H9 (cell line): Measurements from ENCODE around the gene KCNIP4. TPM values are rescaled to one million over a fixed set of nuclear protein-coding genes. Genes with fewer than 3 reads are reported as not detected.

Experiments used
- DNase-seq: peaks from one replicate; pipeline ENCODE4 v3.0.0-alpha.2; 2017
- H2AFZ ChIP-seq: one replicate; pipeline ENCODE4 v1.6.1; 2013; ENCODE audit warnings: mild to moderate bottlenecking, low read length, control low read depth, moderate library complexity
- H2AK5ac ChIP-seq: 2 replicates; pipeline ENCODE4 v1.6.1; 2013; ENCODE audit warnings: low read length, control low read depth, mixed read lengths; ENCODE audit not compliant: insufficient read length
- H2BK120ac ChIP-seq: one replicate; pipeline ENCODE4 v1.6.1; 2013; ENCODE audit warnings: low read depth, mild to moderate bottlenecking, low read length, control low read depth, inconsistent platforms; ENCODE audit not compliant: poor library complexity, severe bottlenecking
- H2BK12ac ChIP-seq: 2 replicates; pipeline ENCODE4 v1.6.1; 2013; ENCODE audit warnings: low read length, control low read depth, mixed read lengths, low read depth; ENCODE audit not compliant: insufficient read length
- H2BK15ac ChIP-seq: 2 replicates; pipeline ENCODE4 v1.6.1; 2013; ENCODE audit warnings: low read depth, low read length, control low read depth
- H2BK20ac ChIP-seq: one replicate; pipeline ENCODE4 v1.6.1; 2013; ENCODE audit warnings: low read depth, mild to moderate bottlenecking, low read length, control low read depth, inconsistent platforms; ENCODE audit not compliant: poor library complexity, severe bottlenecking
- H2BK5ac ChIP-seq: 2 replicates; pipeline ENCODE4 v1.6.1; 2013; ENCODE audit warnings: low read length, control low read depth, mixed read lengths; ENCODE audit not compliant: insufficient read length
- H3K14ac ChIP-seq: 2 replicates; pipeline ENCODE4 v1.6.1; 2013; ENCODE audit warnings: low read length, control low read depth; ENCODE audit not compliant: insufficient read depth
- H3K18ac ChIP-seq: 2 replicates; pipeline ENCODE4 v1.6.1; 2013; ENCODE audit warnings: low read depth, mild to moderate bottlenecking, mixed read lengths, low read length, control low read depth; ENCODE audit not compliant: insufficient read length
- H3K23ac ChIP-seq: 2 replicates; pipeline ENCODE4 v1.6.1; 2013; ENCODE audit warnings: low read length, control low read depth, mixed read lengths, low read depth; ENCODE audit not compliant: insufficient read length
- H3K23me2 ChIP-seq: 2 replicates; pipeline ENCODE4 v1.6.1; 2013; ENCODE audit warnings: low read depth, mild to moderate bottlenecking, mixed read lengths, low read length, control low read depth; ENCODE audit not compliant: insufficient read length, poor library complexity, severe bottlenecking
- H3K27ac ChIP-seq: 2 replicates; pipeline ENCODE4 v1.5.1; 2013; ENCODE audit warnings: low read length, control low read depth, mixed read lengths, low read depth; ENCODE audit not compliant: insufficient read length
- H3K27me3 ChIP-seq: 2 replicates; pipeline ENCODE4 v1.6.1; 2013; ENCODE audit warnings: low read length, control low read depth, inconsistent platforms; ENCODE audit not compliant: insufficient read depth
- H3K4ac ChIP-seq: 2 replicates; pipeline ENCODE4 v1.6.1; 2013; ENCODE audit warnings: low read depth, mild to moderate bottlenecking, control low read depth, inconsistent platforms, low read length, moderate library complexity
- H3K4me1 ChIP-seq: 2 replicates; pipeline ENCODE4 v1.6.1; 2013; ENCODE audit warnings: low read length, control low read depth, inconsistent platforms; ENCODE audit not compliant: insufficient read depth
- H3K4me2 ChIP-seq: 2 replicates; pipeline ENCODE4 v1.6.1; 2013; ENCODE audit warnings: low read length, control low read depth, mixed read lengths; ENCODE audit not compliant: insufficient read length, insufficient read depth
- H3K56ac ChIP-seq: 2 replicates; pipeline ENCODE4 v1.6.1; 2013; ENCODE audit warnings: low read depth, mild to moderate bottlenecking, mixed read lengths, low read length, control low read depth; ENCODE audit not compliant: insufficient read length
- H3K79me1 ChIP-seq: 2 replicates; pipeline ENCODE4 v1.6.1; 2013; ENCODE audit warnings: low read depth, mild to moderate bottlenecking, moderate library complexity, low read length, control low read depth, inconsistent platforms; ENCODE audit not compliant: insufficient read depth, poor library complexity, severe bottlenecking
- H3K79me2 ChIP-seq: 2 replicates; pipeline ENCODE4 v1.6.1; 2013; ENCODE audit warnings: low read length, control low read depth, inconsistent platforms; ENCODE audit not compliant: insufficient read depth
- H3K9ac ChIP-seq: 2 replicates; pipeline ENCODE4 v1.6.1; 2013; ENCODE audit warnings: low read length, control low read depth, mixed read lengths; ENCODE audit not compliant: insufficient read length; ENCODE audit errors: extremely low read depth
- H3K9me3 ChIP-seq: one replicate; pipeline ENCODE4 v1.6.1; 2013; ENCODE audit warnings: low read depth, low read length, inconsistent platforms; ENCODE audit not compliant: control insufficient read depth
- H3T11ph ChIP-seq: one replicate; pipeline ENCODE4 v1.6.1; 2013; ENCODE audit warnings: mild to moderate bottlenecking, low read length, control low read depth, inconsistent platforms
- H4K20me1 ChIP-seq: one replicate; pipeline ENCODE4 v1.6.1; 2013; ENCODE audit not compliant: control insufficient read depth, insufficient read length, insufficient read depth
- H4K5ac ChIP-seq: 2 replicates; pipeline ENCODE4 v1.6.1; 2013; ENCODE audit warnings: low read depth, mild to moderate bottlenecking, mixed read lengths, low read length, control low read depth; ENCODE audit not compliant: insufficient read length
- H4K8ac ChIP-seq: replicated peaks from 2 replicates; pipeline ENCODE4 v1.6.1; 2013; ENCODE audit warnings: low read length, control low read depth, mixed read lengths, low read depth; ENCODE audit not compliant: insufficient read length
- H4K91ac ChIP-seq: 2 replicates; pipeline ENCODE4 v1.6.1; 2013; ENCODE audit warnings: low read depth, mild to moderate bottlenecking, moderate library complexity, mixed read lengths, low read length, control low read depth; ENCODE audit not compliant: insufficient read length
- H3K27ac Mint-ChIP-seq, 3 experiments: 2 replicates in 2 of 3; 3 replicates in 1 of 3; pipeline ENCODE4 v1.8.0; 2020 to 2021; ENCODE audit warnings: mixed read lengths in 3 of 3, mild to moderate bottlenecking in 1 of 3, moderate library complexity in 1 of 3
- H3K27me3 Mint-ChIP-seq: 2 replicates; pipeline ENCODE4 v1.8.0; 2021; ENCODE audit warnings: low read depth, mild to moderate bottlenecking, moderate library complexity, mixed read lengths
- H3K36me3 Mint-ChIP-seq, 3 experiments: 2 replicates in 2 of 3; 3 replicates in 1 of 3; pipeline ENCODE4 v1.8.0; 2020 to 2021; ENCODE audit warnings: low read depth in 3 of 3, mixed read lengths in 3 of 3; ENCODE audit not compliant: insufficient read depth in 1 of 3
- H3K4me1 Mint-ChIP-seq, 2 experiments: 2 replicates each; pipeline ENCODE4 v1.8.0; 2020; ENCODE audit warnings: mixed read lengths in 2 of 2
- H3K4me3 Mint-ChIP-seq, 2 experiments: 2 replicates in 1 of 2; 3 replicates in 1 of 2; pipeline ENCODE4 v1.8.0; 2020 to 2021; ENCODE audit warnings: mild to moderate bottlenecking in 2 of 2, mixed read lengths in 2 of 2, moderate library complexity in 1 of 2
- H3K9me3 Mint-ChIP-seq, 2 experiments: 2 replicates in 1 of 2; 3 replicates in 1 of 2; pipeline ENCODE4 v1.8.0; 2020; ENCODE audit warnings: mild to moderate bottlenecking in 2 of 2, mixed read lengths in 2 of 2, moderate library complexity in 1 of 2
- WGBS: extraction: QIAGEN DNeasy Blood & Tissue Kit; methylation state at CpG from one replicate; pipeline ENCODE4 v1.1.7; 2013; ENCODE audit warnings: missing lambda C conversion rate, low lambda C conversion rate, mixed read lengths; ENCODE audit not compliant: insufficient read length; ENCODE audit errors: extremely low coverage; 5-methylcytosine and 5-hydroxymethylcytosine counted together
- total RNA-seq: library from RNA; stranded (reverse); gene quantifications from 2 replicates; pipeline ENCODE4 v1.2.1, GENCODE V29; 2021
- TF ChIP-seq, protein P1 (sequence below): fragments of 200-600 bp; sonication (generic); conservative IDR thresholded peaks from 3 replicates; pipeline ENCODE4 v1.8.0; 2021; ENCODE audit warnings: antibody characterized with exemption, mild to moderate bottlenecking

The KCNIP4 gene
- total RNA-seq, 1 experiment from 2014 or later: not detected

GRCh38 chr4:21377046-21377445 lies 571.5 kb downstream of the KCNIP4 start:
- Histone ChIP-seq H2BK120ac (no peak overlapping the region), H3K9ac (no peak overlapping the region), H4K8ac (no peak overlapping the region), H4K20me1 (no peaks in the 10 kb centered on the region), H2BK15ac (no peak overlapping the region), H3K4me1 (no peaks in the 10 kb centered on the region), H3K4me2 (no peak overlapping the region), H3K23ac (no peak overlapping the region), H3K4ac (no peak overlapping the region), H3K79me1 (no peaks in the 10 kb centered on the region), H3K23me2 (no peaks in the 10 kb centered on the region), H2AK5ac (no peak overlapping the region), H4K5ac (no peak overlapping the region), H4K91ac (no peak overlapping the region), H3T11ph (no peak overlapping the region), H3K79me2 (no peaks in the 10 kb centered on the region), H2BK5ac (no peak overlapping the region), H2AFZ (no peak overlapping the region), H3K9me3 (no peaks in the 10 kb centered on the region), H3K27ac (no peak overlapping the region), H3K27me3 (no peaks in the 10 kb centered on the region), H2BK20ac (no peak overlapping the region), H2BK12ac (no peak overlapping the region), H3K56ac (no peak overlapping the region), H3K14ac (no peak overlapping the region), H3K18ac (no peak overlapping the region)
- no CpG with 5 or more reads among the region's 2 CpGs for WGBS
- Mint-ChIP-seq H3K4me1 (no peaks in the 10 kb centered on the region), H3K4me3 (no peak overlapping the region), H3K27ac (no peak overlapping the region), H3K27me3 (no peaks in the 10 kb centered on the region), H3K36me3 (no peaks in the 10 kb centered on the region), H3K9me3 (no peaks in the 10 kb centered on the region)
- DNase-seq: no peak
- TF ChIP-seq, protein P1, sequence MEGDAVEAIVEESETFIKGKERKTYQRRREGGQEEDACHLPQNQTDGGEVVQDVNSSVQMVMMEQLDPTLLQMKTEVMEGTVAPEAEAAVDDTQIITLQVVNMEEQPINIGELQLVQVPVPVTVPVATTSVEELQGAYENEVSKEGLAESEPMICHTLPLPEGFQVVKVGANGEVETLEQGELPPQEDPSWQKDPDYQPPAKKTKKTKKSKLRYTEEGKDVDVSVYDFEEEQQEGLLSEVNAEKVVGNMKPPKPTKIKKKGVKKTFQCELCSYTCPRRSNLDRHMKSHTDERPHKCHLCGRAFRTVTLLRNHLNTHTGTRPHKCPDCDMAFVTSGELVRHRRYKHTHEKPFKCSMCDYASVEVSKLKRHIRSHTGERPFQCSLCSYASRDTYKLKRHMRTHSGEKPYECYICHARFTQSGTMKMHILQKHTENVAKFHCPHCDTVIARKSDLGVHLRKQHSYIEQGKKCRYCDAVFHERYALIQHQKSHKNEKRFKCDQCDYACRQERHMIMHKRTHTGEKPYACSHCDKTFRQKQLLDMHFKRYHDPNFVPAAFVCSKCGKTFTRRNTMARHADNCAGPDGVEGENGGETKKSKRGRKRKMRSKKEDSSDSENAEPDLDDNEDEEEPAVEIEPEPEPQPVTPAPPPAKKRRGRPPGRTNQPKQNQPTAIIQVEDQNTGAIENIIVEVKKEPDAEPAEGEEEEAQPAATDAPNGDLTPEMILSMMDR: no peak
